Lower lobe of right lung (tissue), 2 donors: ENCODE data around the gene DIP2C. TPM values are rescaled to one million over a fixed set of nuclear protein-coding genes. Genes with fewer than 3 reads are reported as not detected.
A peak's percentile ranks its signal among the peaks of the same experiment; 100 is the strongest.
"Not testable (repeated sequence)": the region's sequence is repeated elsewhere in the genome, so short reads cannot be mapped to it uniquely, and the experiment has no call there.

Source experiments
- ATAC-seq, 2 donors: fragments of 200-7000 bp; cut with Tn5 transposase; one replicate each; pipeline ENCODE4 v1.9.1; 2020 to 2022; ENCODE audit warnings: mild to moderate bottlenecking in 2 of 2, moderate library complexity in 2 of 2
- DNase-seq: peaks from one replicate; pipeline ENCODE4 v3.0.0-alpha.2; 2020
- H3K27ac ChIP-seq: fragments of 200-600 bp; one replicate; pipeline ENCODE4 v1.8.0; 2022
- H3K27me3 ChIP-seq: fragments of 200-600 bp; one replicate; pipeline ENCODE4 v1.8.0; 2022; ENCODE audit warnings: low read depth
- H3K36me3 ChIP-seq: fragments of 200-600 bp; one replicate; pipeline ENCODE4 v1.8.0; 2022; ENCODE audit warnings: mild to moderate bottlenecking
- H3K4me1 ChIP-seq: fragments of 200-600 bp; one replicate; pipeline ENCODE4 v1.8.0; 2022
- H3K4me3 ChIP-seq: fragments of 200-600 bp; one replicate; pipeline ENCODE4 v1.8.0; 2022; ENCODE audit warnings: mild to moderate bottlenecking
- H3K9me3 ChIP-seq: fragments of 200-600 bp; one replicate; pipeline ENCODE4 v1.8.0; 2022
- intact Hi-C: fragments of 100-400 bp; cut with DNase I; formaldehyde crosslinking; loops from one replicate; pipeline ENCODE4 v1.11.0; 2022
- total RNA-seq: library from RNA; stranded (reverse); fragmentation: NEBNext Ultra II Directional; extraction: Animal tissue kit (Norgen Biotek cat#: 25700); gene quantifications from one replicate; pipeline ENCODE4 v1.2.1, GENCODE V29; 2021
- TF ChIP-seq, protein P1 (sequence below): fragments of 200-600 bp; IDR thresholded peaks from one replicate; pipeline ENCODE4 v1.8.0; 2022; ENCODE audit warnings: antibody characterized with exemption, mild to moderate bottlenecking
- donor health status: DM: no; HTN: yes; CAD: no; lungs with severe emphysema.

Gene DIP2C
- total RNA-seq, 1 donor from 2014 or later = 15.1 TPM

GRCh38 chr10:452512-453426, 236.7 kb downstream of the DIP2C start:
- no peak overlapping the region for H3K4me3 ChIP-seq
- no peak overlapping the region for H3K27ac ChIP-seq
- H3K36me3 ChIP-seq = no peaks in the 10 kb centered on the region
- no peaks in the 10 kb centered on the region for H3K9me3 ChIP-seq
- intact Hi-C loops = no loop called here
- peak in 1 of 2 donors; percentile 35 for ATAC-seq
- TF ChIP-seq, protein P1, sequence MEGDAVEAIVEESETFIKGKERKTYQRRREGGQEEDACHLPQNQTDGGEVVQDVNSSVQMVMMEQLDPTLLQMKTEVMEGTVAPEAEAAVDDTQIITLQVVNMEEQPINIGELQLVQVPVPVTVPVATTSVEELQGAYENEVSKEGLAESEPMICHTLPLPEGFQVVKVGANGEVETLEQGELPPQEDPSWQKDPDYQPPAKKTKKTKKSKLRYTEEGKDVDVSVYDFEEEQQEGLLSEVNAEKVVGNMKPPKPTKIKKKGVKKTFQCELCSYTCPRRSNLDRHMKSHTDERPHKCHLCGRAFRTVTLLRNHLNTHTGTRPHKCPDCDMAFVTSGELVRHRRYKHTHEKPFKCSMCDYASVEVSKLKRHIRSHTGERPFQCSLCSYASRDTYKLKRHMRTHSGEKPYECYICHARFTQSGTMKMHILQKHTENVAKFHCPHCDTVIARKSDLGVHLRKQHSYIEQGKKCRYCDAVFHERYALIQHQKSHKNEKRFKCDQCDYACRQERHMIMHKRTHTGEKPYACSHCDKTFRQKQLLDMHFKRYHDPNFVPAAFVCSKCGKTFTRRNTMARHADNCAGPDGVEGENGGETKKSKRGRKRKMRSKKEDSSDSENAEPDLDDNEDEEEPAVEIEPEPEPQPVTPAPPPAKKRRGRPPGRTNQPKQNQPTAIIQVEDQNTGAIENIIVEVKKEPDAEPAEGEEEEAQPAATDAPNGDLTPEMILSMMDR = no peak
- peaks cover 4% of the 10 kb centered on the region for H3K4me1 ChIP-seq
- no peak for DNase-seq
- H3K27me3 ChIP-seq = no peaks in the 10 kb centered on the region

GRCh38 chr10:451856-452255, 237.6 kb downstream of the DIP2C start:
- intact Hi-C loops = no loop called here
- H3K9me3 ChIP-seq = no peaks in the 10 kb centered on the region

GRCh38 chr10:451021-451471, 238.4 kb downstream of the DIP2C start:
- DNase-seq (no peak), ATAC-seq (peak; percentile 54 to 70)
- H3K27me3 ChIP-seq = no peaks in the 10 kb centered on the region
- H3K27ac ChIP-seq = no peak overlapping the region
- H3K36me3 ChIP-seq = no peaks in the 10 kb centered on the region
- H3K9me3 ChIP-seq = no peaks in the 10 kb centered on the region
- no peak overlapping the region for H3K4me3 ChIP-seq
- TF ChIP-seq, protein P1 = no peak
- H3K4me1 ChIP-seq = peaks cover 4% of the 10 kb centered on the region
- intact Hi-C loops = no loop called here

More at GRCh38 chr10:451856-452255, 237.6 kb downstream of the DIP2C start:
- ATAC-seq (no peak), DNase-seq (no peak)
- Histone ChIP-seq H3K4me1 (peaks cover 4% of the 10 kb centered on the region), H3K36me3 (no peaks in the 10 kb centered on the region), H3K4me3 (no peak overlapping the region), H3K27me3 (no peaks in the 10 kb centered on the region), H3K27ac (no peak overlapping the region)
- TF ChIP-seq, protein P1 = no peak

- no peak overlapping the region for H3K4me3 ChIP-seq
- TF ChIP-seq, protein P1 = no peak
- DNase-seq (no peak), ATAC-seq (no peak)
- H3K4me1 ChIP-seq = peaks cover 4% of the 10 kb centered on the region
- no peaks in the 10 kb centered on the region for H3K27me3 ChIP-seq
- intact Hi-C loops = no loop called here
- H3K36me3 ChIP-seq = no peaks in the 10 kb centered on the region
- no peaks in the 10 kb centered on the region for H3K9me3 ChIP-seq
- no peak overlapping the region for H3K27ac ChIP-seq
Measured at GRCh38 chr10:450463-450862, 239.0 kb downstream of the DIP2C start.

GRCh38 chr10:449331-449730, 240.1 kb downstream of the DIP2C start:
- intact Hi-C loops, ATAC-seq, H3K4me3 ChIP-seq, H3K27ac ChIP-seq, H3K4me1 ChIP-seq, DNase-seq, H3K27me3 ChIP-seq, H3K36me3 ChIP-seq, H3K9me3 ChIP-seq: not testable (repeated sequence)

DNA sequence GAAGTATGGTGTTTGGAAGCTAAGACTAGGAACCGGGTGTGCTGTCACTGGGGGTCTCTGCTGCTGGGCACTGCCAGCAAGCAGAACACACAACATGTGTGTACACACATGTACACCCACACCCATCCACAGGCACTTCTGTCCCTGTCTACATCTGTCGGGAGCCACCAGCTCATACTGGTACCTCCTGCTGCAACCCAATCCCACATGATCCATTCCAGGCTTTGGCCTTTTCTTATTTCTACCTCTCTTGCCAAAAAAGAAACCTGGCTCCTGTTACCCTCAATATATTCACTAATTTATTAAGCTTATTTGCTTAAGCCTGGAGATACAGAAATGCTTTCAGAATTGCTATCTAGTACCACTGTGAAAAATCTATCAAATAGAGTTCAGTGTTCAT, 246.0 kb downstream of the DIP2C start:
- Histone ChIP-seq H3K4me1 (no peaks in the 10 kb centered on the region), H3K27ac (no peak overlapping the region), H3K36me3 (peaks cover 15% of the 10 kb centered on the region), H3K27me3 (no peaks in the 10 kb centered on the region), H3K4me3 (no peak overlapping the region), H3K9me3 (no peaks in the 10 kb centered on the region)
- ATAC-seq = no peak
- no peak for DNase-seq
- TF ChIP-seq, protein P1 = no peak
- intact Hi-C loops = no loop called here
